ENCODE measurements around the gene DOK4. TPM values are rescaled to one million over a fixed set of nuclear protein-coding genes. Genes with fewer than 3 reads are reported as not detected.

Gene DOK4
- 1 to 10 TPM; 3.4 to 4.7 TPM for total RNA-seq

DNA sequence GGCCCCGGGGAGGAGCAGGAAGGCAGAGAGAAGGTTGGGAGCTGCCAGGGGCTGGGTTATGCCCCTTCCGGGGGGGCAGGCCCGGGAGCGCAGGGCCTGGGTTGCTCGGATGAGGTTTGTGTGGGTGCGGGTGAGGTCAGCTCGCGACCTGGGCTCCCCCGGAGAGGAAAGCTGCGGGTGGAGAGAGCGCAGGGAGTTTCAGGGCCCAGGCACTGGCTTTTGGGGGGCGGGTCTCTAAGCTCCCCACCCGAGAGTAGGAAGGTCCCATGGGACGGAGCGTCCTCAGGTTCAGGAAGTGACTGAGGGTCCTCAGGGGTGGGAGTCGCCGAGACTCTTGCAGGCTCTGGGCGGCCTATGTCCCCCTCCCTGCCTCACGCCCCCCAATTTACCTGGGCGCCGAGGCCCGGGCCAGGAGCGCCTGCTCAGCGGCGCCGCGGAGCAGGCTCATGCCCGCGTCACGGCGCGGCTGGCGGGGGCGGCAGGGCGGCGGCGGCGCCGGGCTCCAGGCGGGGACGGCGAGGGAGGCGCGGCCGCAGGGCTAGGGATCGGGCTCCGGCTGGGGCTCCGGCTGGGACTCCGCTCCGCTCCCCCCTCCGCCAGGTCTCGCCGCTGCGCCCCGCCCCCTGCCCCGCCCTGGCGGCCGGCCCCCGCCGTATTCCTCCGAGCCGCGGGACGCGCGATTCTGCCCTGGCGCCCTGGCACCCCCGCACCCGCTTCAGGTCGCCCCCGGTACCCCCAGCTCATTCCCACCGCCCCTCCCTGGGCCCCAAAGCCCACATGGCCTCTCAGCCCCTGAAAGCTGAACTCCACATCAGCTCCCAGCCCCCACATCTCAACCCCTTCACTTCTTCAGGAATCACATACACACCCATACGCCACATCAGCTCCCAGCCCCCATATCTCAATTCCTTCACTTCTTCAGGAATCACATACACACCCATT lies at the start of gene DOK4:
DOK4 (minus strand) TSS at position 578 of the 942 bp plus-strand sequence. CDS start 6,986 bp downstream, outside the sequence.
- CTCF ChIA-PET, result interaction anchor here (0.9 to 3.5 kb wide), 9 partner anchors 11 to 123 kb away, joined by 3 to 21 read pairs (median 4); partner anchors contain the start of gene POLR2C
- Mint-ChIP-seq H3K36me3 (no peaks in the 10 kb centered on the region), H3K27ac (peak within 1 kb of the TSS; percentile 49), H3K4me1 (peaks cover 22% of the 10 kb centered on the region), H3K4me3 (peak within 1 kb of the TSS; percentile 71), H3K9me3 (ENCODE audit: low read depth) (no peaks in the 10 kb centered on the region), H3K27me3 (peaks cover 3% of the 10 kb centered on the region)
- ATAC-seq (peak; percentile 98), DNase-seq (peak; percentile 81)

DNA sequence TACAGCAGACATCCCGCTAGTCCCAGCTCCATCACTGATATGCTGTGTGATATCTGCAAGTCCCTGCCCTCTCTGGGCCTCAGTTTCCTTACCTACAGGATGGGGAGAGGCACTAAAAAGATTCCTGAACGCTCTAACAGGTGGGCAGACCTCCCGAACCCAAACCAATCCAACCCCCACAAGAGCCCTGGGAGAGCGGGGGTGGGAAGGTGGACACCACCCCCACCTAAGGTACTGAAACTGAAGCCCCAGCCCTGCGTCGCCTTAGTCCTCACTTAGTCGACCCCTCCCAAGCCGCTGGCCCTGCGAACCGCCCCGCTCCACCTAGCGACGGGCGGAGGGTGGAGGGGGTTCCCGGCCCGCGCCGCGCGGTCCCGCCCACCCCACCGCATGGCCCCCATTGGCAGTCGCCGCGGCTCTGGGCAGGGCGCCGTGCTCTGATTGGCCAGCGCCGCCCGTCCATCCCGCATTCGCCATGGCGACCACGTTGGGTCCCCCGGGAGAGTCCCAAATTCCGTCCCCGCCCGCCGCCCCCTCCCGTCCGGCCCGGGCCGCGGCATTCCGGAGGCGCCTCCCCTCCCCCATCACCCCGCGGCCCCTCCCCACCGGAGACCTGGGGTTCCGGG lies 49.5 kb upstream of the DOK4 start:
- ATAC-seq (peak; percentile 79), DNase-seq (peak; percentile 96)
- no peaks in the 10 kb centered on the region for H3K27me3 Mint-ChIP-seq
- H3K36me3 Mint-ChIP-seq, result peaks cover 1% of the 10 kb centered on the region
- peak overlapping the region; percentile 84 for H3K4me3 Mint-ChIP-seq
- H3K27ac Mint-ChIP-seq, result peak overlapping the region; percentile 90
- H3K4me1 Mint-ChIP-seq, result peaks cover 80% of the 10 kb centered on the region
- CTCF ChIA-PET, result interaction anchor here (1.7 to 2.5 kb wide), 3 partner anchors 13 to 73 kb away, joined by 6 to 8 read pairs (median 7); partner anchors contain the start of gene POLR2C
- H3K9me3 Mint-ChIP-seq (ENCODE audit: low read depth), result no peaks in the 10 kb centered on the region

DNA sequence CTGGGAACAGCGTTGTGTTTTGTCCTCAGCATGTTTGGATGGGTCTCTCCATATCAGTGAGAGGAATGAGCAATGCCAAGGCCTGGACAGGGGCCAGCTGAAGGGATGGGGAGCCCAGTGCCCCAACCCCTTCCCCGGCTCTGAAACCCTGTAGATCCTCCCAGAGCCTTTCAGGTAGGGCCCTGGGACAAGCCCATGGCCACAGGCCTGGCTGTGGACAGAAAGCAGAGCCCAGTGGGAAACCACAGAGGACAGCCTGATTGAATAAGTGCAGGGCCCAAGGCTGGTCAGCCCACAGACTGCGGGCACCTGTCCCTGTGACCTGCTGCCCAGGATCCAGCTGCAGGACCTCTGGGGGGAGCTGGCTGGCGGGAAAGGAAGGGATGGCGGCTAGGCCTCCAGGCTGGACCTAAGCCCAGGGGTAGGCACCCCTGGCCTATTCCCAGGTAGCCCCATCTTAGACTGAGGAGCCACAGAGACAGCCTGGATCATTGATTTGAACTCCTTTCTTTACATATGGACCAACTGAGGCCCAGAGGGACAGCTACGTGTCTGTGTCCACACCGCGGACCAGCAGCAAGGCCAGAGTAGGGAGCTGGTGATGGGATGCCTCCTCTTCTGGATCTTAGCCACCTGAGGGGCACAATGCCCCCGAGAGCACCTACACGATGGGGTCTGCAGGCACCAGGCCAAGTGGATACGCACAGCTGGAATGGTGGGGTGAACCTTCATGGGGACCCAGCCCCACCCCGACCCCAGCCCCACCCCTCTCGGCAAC lies 48.8 kb upstream of the DOK4 start:
- Mint-ChIP-seq H3K27me3 (no peaks in the 10 kb centered on the region), H3K27ac (peak overlapping the region; percentile 90), H3K4me3 (peak overlapping the region; percentile 84), H3K4me1 (peaks cover 82% of the 10 kb centered on the region), H3K36me3 (peaks cover 1% of the 10 kb centered on the region), H3K9me3 (ENCODE audit: low read depth) (no peaks in the 10 kb centered on the region)
- CTCF ChIA-PET, result interaction anchor here (1.9 kb wide), 1 partner anchor 15 kb away, joined by 7 read pairs; no protein-coding TSS in a partner anchor
- ATAC-seq, result no peak
- DNase-seq, result peak; percentile 45

DNA sequence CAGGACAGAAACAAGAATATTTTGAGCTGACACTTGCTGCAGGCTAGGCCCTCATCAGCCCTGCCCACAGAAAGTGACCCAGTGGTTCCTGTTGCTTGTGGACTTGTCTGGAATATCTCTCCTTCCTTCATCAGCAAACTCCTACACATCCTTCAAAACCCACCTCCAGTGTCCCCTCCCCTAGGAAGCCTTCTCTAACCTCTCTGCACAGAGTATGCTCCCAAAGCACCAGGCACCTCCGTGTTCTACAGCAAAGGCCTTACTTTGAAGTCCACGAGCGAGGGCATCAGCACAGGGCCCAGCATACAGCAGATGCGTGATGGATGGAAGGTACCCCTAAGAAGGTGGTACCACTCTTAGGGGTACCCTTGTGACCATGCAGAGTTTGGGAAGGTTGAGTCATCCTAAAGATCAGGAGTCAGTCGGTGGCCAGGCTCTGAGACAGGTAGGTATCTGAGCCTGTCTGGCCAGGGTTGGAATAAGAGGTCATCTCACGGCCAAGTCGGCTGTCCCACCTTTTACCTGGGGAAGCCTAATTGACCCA lies 48.1 kb upstream of the DOK4 start:
- Mint-ChIP-seq H3K4me1 (peaks cover 82% of the 10 kb centered on the region), H3K27ac (peak overlapping the region; percentile 65), H3K4me3 (peak overlapping the region; percentile 84), H3K36me3 (peaks cover 7% of the 10 kb centered on the region), H3K9me3 (ENCODE audit: low read depth) (no peaks in the 10 kb centered on the region), H3K27me3 (no peaks in the 10 kb centered on the region)
- DNase-seq, result peak; percentile 43
- CTCF ChIA-PET, result interaction anchor here (0.9 to 1.9 kb wide), 2 partner anchors 14 to 15 kb away, joined by 3 to 7 read pairs; no protein-coding TSS in a partner anchor
- ATAC-seq, result no peak

DNA sequence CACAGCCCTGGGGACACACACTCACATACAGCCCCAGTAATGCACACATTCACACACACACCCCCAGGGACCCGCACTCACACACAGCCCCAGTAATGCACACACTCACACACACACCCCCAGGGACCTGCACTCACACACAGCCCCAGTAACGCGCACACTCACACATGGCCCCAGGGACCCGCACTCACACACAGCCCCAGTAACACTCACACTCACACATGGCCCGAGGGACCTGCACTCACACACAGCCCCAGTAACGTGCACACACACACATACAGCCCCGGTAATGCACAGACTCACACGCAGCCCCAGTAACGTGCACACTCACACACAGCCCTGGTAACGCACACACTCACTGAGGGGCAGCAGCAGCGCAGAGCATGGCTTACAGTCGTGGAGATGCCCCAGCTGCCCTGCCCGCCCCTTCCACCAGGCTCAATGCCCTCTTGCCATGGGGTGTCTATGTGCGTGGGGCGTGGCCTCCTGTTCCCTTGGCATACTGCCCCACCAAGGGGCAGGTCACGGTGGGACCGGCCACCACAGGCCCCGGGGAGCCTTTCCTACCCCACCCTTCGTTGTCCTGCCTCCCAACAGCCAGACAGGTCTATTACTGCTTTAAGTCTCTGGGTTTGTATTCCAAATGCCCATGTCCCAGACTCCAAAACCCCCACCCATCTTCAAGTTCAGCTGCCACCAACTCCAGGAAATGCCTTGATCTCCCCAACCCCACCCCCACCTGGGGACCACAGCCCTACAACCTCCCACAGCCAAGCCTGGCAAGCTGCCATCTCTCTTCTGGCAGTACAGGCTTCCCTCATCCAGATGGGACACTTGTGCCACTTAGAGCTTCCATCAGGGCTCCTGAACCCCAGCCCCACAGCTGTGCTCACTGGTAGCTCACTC lies 47.4 kb upstream of the DOK4 start:
- peak; percentile 51 for DNase-seq
- Mint-ChIP-seq H3K4me1 (peaks cover 77% of the 10 kb centered on the region), H3K9me3 (ENCODE audit: low read depth) (no peaks in the 10 kb centered on the region), H3K27ac (peak overlapping the region; percentile 65), H3K4me3 (peak overlapping the region; percentile 84), H3K36me3 (peaks cover 7% of the 10 kb centered on the region), H3K27me3 (no peaks in the 10 kb centered on the region)
- ATAC-seq, result no peak
- CTCF ChIA-PET, result interaction anchor here (0.9 kb wide), 1 partner anchor 14 kb away, joined by 3 read pairs; no protein-coding TSS in a partner anchor

DNA sequence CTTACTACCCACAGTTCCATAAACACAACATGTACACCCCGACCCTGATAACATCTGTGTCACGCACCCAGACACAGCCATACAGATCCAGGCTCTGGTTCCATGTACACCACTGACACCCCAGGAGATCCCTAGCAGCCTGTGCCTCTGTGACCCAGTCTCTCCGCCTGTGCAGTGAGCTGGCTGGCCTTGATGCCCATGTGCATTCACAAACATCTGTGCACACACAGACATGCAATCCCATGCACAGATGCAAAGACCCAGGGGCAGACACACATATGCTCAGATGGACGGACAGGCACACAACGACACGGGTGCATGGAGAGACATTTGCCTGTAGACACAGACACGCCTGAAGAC lies 46.0 kb upstream of the DOK4 start:
- H3K4me3 Mint-ChIP-seq, result no peak overlapping the region
- no peaks in the 10 kb centered on the region for H3K9me3 Mint-ChIP-seq (ENCODE audit: low read depth)
- peak overlapping the region; percentile 99 for H3K27ac Mint-ChIP-seq
- no peaks in the 10 kb centered on the region for H3K27me3 Mint-ChIP-seq
- no peak for ATAC-seq
- H3K4me1 Mint-ChIP-seq, result peaks cover 65% of the 10 kb centered on the region
- peak; percentile 41 for DNase-seq
- CTCF ChIA-PET, result interaction anchor here (0.7 to 1.1 kb wide), 3 partner anchors 12 to 347 kb away, joined by 3 to 4 read pairs (median 3); no protein-coding TSS in a partner anchor
- H3K36me3 Mint-ChIP-seq, result peaks cover 7% of the 10 kb centered on the region

DNA sequence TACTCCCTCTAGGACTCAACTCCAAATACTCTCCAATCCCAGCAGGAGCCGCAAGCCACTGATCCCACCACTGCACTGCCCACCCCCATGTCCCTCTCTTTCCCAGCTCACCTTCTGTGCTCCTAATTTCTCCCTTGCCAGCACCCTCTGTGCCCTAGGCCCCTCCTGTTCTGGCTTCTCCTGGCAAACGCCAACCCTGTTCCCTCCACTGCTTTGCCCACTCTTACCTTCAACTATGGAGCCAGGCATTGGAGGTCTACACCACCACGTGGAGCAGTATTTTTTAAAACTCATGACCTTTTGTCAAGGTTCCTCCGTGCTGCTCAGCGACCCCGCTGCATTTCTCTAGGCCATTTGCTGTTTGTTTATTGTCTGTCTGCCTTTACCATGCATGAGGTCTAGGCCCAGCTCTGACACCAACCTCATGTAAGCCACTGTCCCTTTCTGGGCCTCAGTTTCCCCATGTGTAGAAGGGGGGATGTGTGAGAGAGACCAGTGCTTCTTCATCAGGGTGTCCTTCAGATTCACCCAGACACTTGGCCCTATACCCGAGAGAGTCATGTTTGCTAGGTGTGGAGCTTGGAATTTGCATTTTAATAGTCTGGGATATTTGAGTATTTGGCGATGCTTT lies 45.5 kb upstream of the DOK4 start:
- ATAC-seq (no peak), DNase-seq (peak; percentile 36)
- Mint-ChIP-seq H3K27ac (peak overlapping the region; percentile 99), H3K4me1 (peaks cover 63% of the 10 kb centered on the region), H3K36me3 (peaks cover 7% of the 10 kb centered on the region), H3K27me3 (no peaks in the 10 kb centered on the region), H3K9me3 (ENCODE audit: low read depth) (no peaks in the 10 kb centered on the region), H3K4me3 (peak overlapping the region; percentile 56)
- CTCF ChIA-PET, result interaction anchor here (0.9 to 2.2 kb wide), 3 partner anchors 12 to 14 kb away, joined by 3 to 15 read pairs (median 3); no protein-coding TSS in a partner anchor

DNA sequence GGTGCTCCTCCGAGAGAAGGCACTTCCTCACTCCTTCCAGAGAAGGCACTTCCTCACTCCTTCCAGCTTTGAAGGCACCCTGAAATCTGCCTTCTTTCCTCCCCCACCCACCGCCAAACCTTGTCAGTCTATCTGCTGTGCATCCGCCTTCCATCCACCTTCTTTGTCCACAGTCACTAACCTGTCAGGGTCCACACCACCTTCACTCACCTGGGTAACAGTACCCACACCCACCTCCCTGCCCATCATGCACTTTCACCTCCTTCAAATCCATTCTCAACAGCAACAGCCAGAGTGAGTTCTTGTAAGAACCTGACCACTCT lies 44.9 kb upstream of the DOK4 start:
- Mint-ChIP-seq H3K4me1 (peaks cover 63% of the 10 kb centered on the region), H3K27me3 (no peaks in the 10 kb centered on the region), H3K9me3 (ENCODE audit: low read depth) (no peaks in the 10 kb centered on the region), H3K36me3 (peaks cover 7% of the 10 kb centered on the region), H3K27ac (peak overlapping the region; percentile 99), H3K4me3 (peak overlapping the region; percentile 56)
- CTCF ChIA-PET, result interaction anchor here (1.5 to 2.2 kb wide), 2 partner anchors 11 to 114 kb away, joined by 3 to 15 read pairs; no protein-coding TSS in a partner anchor
- no peak for ATAC-seq
- no peak for DNase-seq

DNA sequence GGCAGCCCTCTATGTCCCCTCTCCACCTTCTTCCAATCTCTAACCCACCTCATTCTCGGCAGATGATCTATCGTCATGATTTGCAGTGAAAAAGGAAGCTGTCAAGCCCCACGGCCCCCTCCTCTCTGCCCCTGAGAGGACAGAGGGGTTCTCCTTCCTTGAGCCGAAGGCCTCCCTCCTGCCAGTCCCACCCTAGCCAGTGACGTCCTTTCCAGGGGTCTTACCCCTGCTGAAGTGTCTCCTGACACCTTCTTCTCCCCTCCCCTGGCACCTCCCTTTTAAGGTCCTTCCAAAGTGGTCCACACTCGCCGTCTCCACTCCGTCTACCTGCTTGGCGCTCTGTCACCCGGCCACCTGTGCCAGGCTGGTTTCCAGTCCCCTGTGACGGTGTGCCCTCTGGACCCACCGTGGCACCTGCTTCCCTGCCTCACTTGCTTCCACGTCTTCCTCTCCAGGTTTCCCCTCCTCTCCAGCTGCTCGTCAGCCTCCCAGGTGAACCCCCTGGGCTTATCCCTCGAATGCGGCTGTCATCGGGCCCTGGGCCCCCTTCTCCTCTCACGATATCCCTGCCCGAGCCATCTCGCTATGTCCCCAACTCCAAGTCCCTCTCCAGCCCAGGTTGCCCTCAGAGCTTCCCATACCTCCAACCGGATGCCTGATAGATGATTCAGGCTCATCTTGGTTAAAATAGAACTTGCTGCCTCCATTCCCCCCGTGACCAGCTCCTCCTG lies 44.4 kb upstream of the DOK4 start:
- no peaks in the 10 kb centered on the region for H3K9me3 Mint-ChIP-seq (ENCODE audit: low read depth)
- CTCF ChIA-PET, result interaction anchor here (0.9 to 2.2 kb wide), 4 partner anchors 10 to 230 kb away, joined by 3 to 15 read pairs (median 4); no protein-coding TSS in a partner anchor
- H3K36me3 Mint-ChIP-seq, result peaks cover 7% of the 10 kb centered on the region
- H3K27me3 Mint-ChIP-seq, result no peaks in the 10 kb centered on the region
- no peak for DNase-seq
- peaks cover 63% of the 10 kb centered on the region for H3K4me1 Mint-ChIP-seq
- H3K4me3 Mint-ChIP-seq, result peak overlapping the region; percentile 56
- ATAC-seq, result no peak
- H3K27ac Mint-ChIP-seq, result peak overlapping the region; percentile 99

DNA sequence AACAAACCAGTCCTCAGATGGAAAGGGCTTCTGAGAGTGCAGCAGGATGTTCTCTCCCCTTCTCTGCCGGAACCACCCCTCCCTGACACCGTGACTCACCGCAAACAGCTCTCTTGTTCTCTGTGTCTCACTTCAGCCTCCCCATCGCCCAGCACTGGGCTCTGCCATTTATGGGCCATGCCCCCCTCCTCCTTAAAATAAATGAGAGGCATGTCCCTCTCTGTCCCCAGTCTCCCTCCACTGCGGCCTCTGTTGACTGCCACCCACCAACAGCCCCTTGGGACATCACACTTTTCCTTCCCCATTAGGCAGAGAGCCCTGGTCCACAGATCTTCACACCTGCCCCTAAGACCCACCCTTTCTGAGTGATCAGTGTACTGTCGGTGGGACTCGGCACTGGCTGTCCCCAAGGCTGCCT lies 43.8 kb upstream of the DOK4 start:
- Mint-ChIP-seq H3K27ac (peak overlapping the region; percentile 99), H3K4me1 (peaks cover 58% of the 10 kb centered on the region), H3K9me3 (ENCODE audit: low read depth) (no peaks in the 10 kb centered on the region), H3K36me3 (peaks cover 7% of the 10 kb centered on the region), H3K27me3 (no peaks in the 10 kb centered on the region), H3K4me3 (peak overlapping the region; percentile 56)
- DNase-seq, result peak; percentile 93
- CTCF ChIA-PET, result interaction anchor here (0.8 to 2.2 kb wide), 5 partner anchors 10 to 230 kb away, joined by 3 to 15 read pairs (median 3); partner anchors contain the start of gene ADGRG5
- peak; percentile 95 for ATAC-seq
